Activated naive CD8-positive, alpha-beta T cell (primary cell): Measurements from ENCODE around the gene CHGA.

Experiments used
- H3K27ac Mint-ChIP-seq: one replicate; pipeline ENCODE4 v1.8.0; 2021; ENCODE audit warnings: mixed read lengths
- H3K27me3 Mint-ChIP-seq: one replicate; pipeline ENCODE4 v1.8.0; 2021; ENCODE audit warnings: mixed read lengths
- H3K36me3 Mint-ChIP-seq: one replicate; pipeline ENCODE4 v1.8.0; 2021; ENCODE audit warnings: mixed read lengths
- H3K4me1 Mint-ChIP-seq: one replicate; pipeline ENCODE4 v1.8.0; 2021; ENCODE audit warnings: low read depth, mixed read lengths
- H3K4me3 Mint-ChIP-seq: one replicate; pipeline ENCODE4 v1.8.0; 2021; ENCODE audit warnings: mild to moderate bottlenecking, mixed read lengths
- H3K9me3 Mint-ChIP-seq: one replicate; pipeline ENCODE4 v1.8.0; 2021; ENCODE audit warnings: low read depth, mixed read lengths

The CHGA gene

DNA sequence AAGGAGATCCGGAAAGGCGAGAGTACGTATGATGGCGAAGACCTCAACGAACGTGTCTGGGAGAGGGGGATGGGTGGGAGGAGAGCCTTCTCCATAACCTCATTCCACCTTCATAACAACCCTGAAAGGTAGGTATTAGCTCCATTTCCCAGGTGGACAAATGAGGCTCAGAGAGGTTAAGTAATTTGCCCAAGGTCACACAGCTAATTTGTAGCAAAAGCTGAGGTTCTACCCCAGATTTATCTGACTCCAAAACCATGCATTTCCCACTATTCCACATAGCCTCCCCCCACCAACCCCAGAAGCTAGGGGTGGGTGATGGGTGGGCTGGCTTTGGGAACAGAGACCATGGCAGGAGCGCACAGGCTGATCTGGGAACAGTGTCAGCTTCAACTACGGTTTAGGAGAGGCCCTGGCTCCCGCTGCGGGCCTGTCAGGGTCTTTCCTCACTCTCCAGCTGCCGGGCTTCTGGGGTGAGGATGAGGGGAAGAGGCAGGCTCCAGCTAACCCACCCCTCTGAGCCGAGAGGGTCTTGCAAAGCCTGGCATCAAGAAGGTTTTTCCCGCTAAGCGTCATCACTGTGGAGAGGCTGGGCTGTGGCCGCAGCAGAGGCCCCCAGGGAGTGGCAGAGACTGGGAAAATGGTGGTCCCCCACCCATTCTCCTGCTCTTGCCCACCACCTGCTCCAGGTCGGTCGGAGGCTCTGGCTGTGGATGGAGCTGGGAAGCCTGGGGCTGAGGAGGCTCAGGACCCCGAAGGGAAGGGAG is 8.9 kb downstream of the CHGA start:
- peaks cover under 1% of the 10 kb centered on the region for H3K36me3 Mint-ChIP-seq
- H3K9me3 Mint-ChIP-seq: no peaks in the 10 kb centered on the region
- no peaks in the 10 kb centered on the region for H3K4me1 Mint-ChIP-seq
- no peak overlapping the region for H3K27ac Mint-ChIP-seq
- no peaks in the 10 kb centered on the region for H3K27me3 Mint-ChIP-seq
- H3K4me3 Mint-ChIP-seq: no peak overlapping the region

DNA sequence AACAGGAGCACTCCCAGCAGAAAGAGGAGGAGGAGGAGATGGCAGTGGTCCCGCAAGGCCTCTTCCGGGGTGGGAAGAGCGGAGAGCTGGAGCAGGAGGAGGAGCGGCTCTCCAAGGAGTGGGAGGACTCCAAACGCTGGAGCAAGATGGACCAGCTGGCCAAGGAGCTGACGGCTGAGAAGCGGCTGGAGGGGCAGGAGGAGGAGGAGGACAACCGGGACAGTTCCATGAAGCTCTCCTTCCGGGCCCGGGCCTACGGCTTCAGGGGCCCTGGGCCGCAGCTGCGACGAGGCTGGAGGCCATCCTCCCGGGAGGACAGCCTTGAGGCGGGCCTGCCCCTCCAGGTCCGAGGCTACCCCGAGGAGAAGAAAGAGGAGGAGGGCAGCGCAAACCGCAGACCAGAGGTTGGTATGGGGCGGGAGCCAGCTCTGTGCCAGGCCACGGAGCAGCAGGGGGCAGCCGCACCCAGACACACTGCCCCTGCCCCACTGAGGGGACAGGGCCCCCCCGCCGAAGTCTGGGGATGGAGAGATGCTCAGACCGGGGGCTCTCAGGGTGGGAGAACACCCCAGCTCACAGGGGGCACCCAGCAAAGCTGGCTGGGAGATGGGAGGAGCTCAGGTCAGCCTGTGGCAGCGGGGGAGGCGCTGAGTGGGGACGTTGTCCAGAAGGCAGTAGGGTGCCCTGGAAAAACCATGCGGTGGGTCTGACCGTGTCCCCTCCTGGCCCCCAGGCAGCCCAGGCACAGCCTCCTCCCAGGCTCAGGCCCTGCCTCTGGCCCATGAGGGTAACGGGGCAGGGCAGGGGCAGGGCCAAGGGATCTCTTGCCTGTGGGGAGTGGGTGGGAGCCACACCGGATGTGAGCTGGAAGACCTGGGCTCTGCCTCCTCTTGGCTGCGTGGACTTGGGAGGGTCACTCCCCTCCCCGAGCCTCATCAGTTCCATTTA is 9.8 kb downstream of the CHGA start:
- H3K27me3 Mint-ChIP-seq: no peaks in the 10 kb centered on the region
- no peak overlapping the region for H3K27ac Mint-ChIP-seq
- H3K4me1 Mint-ChIP-seq: no peaks in the 10 kb centered on the region
- H3K4me3 Mint-ChIP-seq: no peak overlapping the region
- H3K36me3 Mint-ChIP-seq: peaks cover 2% of the 10 kb centered on the region
- no peaks in the 10 kb centered on the region for H3K9me3 Mint-ChIP-seq

DNA sequence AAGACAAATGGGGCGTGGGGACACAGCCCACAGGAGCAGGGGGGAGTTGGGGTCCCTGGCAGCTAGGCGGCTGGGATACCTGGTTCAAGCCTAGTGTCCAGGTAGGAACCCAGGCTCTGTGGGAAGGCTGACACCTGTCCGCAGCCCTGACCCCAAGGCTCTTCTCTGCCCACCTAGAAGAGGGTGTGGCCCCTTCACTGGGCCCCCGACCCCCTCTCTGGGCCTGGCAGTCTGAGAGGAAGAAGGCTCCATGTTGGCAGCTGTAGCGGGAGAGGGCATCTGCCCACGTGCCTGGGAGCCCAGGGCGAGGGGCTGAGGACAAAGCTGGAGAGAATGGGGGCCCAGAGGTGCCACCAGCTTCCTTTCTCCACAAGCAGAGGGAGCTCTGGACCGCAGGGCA is 10.5 kb downstream of the CHGA start:
- H3K27ac Mint-ChIP-seq: no peak overlapping the region
- peaks cover 2% of the 10 kb centered on the region for H3K36me3 Mint-ChIP-seq
- no peaks in the 10 kb centered on the region for H3K4me1 Mint-ChIP-seq
- no peaks in the 10 kb centered on the region for H3K27me3 Mint-ChIP-seq
- H3K4me3 Mint-ChIP-seq: no peak overlapping the region
- H3K9me3 Mint-ChIP-seq: no peaks in the 10 kb centered on the region

DNA sequence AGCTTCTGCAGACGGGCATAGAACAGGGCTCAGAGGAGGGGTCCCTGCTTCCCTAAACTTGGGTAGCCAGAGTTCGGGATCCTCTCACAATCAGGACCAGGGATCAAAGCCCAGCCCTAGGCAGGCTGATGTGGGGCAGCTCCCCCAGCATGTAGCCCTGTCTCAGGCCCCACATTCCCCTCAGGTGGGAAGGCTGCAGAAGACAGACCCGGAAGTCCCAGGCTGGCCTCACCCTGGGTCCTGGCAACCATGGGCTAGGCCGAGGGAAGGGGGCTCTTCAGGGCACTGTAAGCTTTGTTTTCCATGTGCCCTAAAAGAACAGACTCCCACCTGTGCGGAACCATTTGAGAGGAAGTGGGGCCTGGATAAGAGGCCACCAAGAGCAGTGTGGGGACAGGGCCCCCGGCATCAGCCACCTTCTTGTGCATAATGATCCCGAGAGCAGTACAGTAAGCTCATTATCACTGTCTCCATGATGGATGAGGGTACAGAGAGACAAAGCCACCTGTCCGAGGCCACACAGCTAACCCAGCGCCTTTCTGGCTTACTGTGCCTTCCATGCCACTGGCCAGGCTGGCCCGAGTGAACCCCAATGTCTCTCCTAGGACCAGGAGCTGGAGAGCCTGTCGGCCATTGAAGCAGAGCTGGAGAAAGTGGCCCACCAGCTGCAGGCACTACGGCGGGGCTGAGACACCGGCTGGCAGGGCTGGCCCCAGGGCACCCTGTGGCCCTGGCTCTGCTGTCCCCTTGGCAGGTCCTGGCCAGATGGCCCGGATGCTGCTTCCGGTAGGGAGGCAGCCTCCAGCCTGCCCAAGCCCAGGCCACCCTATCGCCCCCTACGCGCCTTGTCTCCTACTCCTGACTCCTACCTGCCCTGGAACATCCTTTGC is 11.5 kb downstream of the CHGA start:
- Mint-ChIP-seq H3K36me3 (peaks cover 2% of the 10 kb centered on the region), H3K9me3 (no peaks in the 10 kb centered on the region), H3K4me3 (no peak overlapping the region), H3K27ac (no peak overlapping the region), H3K4me1 (no peaks in the 10 kb centered on the region), H3K27me3 (no peaks in the 10 kb centered on the region)

DNA sequence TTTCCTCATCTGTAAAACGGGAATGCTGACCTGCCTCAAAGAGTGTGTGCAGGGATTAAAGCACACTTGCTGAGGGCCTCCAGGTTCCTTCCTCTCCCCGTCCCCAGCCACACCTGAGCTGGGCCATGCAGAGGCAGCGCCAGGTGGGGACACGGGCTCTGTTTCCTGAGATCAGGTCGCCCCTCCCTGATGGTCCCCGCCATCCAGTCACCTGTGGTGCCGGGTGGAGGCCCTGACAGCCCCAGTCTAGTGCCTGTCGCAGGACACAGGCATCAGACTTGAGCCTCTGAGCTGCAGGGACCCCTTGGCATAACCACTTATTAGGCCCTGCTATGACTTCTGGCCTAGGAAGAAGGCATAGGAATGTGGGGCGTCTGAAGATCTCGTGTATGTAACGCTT is 12.5 kb downstream of the CHGA start:
- no peaks in the 10 kb centered on the region for H3K27me3 Mint-ChIP-seq
- no peaks in the 10 kb centered on the region for H3K4me1 Mint-ChIP-seq
- H3K4me3 Mint-ChIP-seq: no peak overlapping the region
- H3K9me3 Mint-ChIP-seq: no peaks in the 10 kb centered on the region
- H3K36me3 Mint-ChIP-seq: peaks cover 2% of the 10 kb centered on the region
- no peak overlapping the region for H3K27ac Mint-ChIP-seq

DNA sequence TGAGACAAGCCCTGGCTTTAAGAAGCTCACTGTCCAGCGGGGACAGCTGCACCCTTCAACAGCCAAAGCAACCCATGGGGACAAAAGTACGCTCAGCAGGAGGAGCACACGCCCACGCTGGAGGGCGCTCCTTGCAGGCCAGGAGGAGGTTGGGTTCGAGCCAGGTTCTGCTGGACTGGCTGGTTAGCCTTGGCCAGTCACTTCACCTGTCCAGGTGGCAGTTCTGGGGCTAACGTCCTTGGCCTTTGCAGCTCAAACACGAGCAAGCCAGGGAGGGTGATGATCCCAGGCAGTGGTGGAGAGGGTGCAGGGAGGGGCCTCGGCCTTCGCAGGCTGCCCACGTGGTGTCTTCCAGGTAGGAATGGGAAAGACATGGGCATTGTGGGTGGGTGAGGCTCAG is 13.1 kb downstream of the CHGA start:
- no peak overlapping the region for H3K4me3 Mint-ChIP-seq
- H3K4me1 Mint-ChIP-seq: no peaks in the 10 kb centered on the region
- H3K27ac Mint-ChIP-seq: no peak overlapping the region
- H3K27me3 Mint-ChIP-seq: no peaks in the 10 kb centered on the region
- no peaks in the 10 kb centered on the region for H3K9me3 Mint-ChIP-seq
- H3K36me3 Mint-ChIP-seq: peaks cover 2% of the 10 kb centered on the region

DNA sequence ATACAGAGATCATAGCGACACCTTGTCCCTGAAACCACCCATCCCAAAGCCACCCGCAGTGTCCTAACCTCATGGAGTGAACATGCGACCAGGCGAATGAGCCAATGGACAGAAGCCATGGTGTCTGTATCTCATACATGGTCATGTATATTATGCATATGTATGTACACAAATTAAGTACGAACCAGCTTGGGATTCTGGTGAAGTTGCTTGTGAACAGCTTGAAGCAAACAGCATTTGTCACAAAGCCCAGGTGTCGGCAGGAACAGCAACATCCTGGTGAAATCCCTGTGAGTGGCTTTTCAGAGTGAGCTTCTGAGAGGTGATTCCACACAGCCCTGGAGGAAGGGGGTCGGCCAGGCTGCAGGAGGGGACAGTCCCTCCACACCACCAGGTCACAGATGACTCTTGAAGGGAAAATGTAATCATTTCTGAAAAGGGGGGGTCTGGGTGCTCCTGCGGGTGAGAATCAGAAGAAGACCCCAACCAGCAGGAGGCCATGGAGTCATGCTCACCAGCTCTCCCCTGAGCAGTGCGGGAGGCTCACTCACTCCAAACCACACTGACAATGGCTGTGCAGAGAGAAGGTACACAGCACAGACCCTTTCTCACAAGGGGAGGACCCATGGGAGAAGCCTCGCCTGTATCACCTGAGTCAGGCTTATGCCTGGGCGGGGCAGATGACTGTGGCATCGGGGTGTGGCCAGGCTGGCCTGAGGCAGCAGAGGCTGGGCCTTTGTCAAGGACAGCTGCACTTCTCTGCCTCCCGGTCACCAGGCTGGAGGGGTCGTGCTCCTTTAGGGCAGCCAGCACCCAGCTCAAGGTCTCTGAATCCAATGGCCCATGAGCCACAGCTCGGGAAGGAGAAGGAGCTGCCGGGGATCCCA is 14.3 kb downstream of the CHGA start:
- Mint-ChIP-seq H3K27ac (no peak overlapping the region), H3K4me1 (no peaks in the 10 kb centered on the region), H3K27me3 (no peaks in the 10 kb centered on the region), H3K9me3 (no peaks in the 10 kb centered on the region), H3K4me3 (no peak overlapping the region), H3K36me3 (peaks cover 2% of the 10 kb centered on the region)

DNA sequence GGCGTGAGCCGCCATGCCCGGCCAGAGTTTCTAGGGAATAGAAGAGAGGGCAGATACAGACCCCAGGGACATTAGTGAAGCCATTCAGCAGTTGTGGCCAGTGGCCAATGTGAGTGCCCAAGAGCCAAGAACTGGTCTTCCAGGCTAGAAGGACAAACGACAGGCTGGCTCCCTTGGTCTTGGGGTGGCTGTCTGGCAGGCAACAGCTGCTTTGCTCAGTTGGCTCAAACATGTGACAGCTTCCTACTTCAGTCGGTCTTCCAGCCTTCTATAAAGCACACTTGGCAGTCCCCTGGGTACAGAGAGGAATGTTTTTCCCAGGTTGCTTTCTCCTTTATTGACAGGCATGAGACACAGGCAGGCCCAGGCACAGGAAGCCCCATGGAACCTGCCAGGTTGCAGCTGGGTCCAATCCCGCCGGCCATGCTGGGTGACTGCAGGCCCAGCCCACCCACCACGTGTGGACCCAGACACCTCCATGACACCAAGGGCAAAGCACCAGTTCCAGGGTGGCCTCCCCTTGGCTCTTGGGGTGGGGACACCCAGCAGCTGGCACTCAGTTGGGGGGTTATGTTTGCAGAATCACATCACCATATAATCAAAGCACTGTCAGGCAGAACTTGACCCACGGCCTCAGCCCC is 15.4 kb downstream of the CHGA start:
- Mint-ChIP-seq H3K4me3 (no peak overlapping the region), H3K4me1 (no peaks in the 10 kb centered on the region), H3K36me3 (peaks cover 2% of the 10 kb centered on the region), H3K27me3 (no peaks in the 10 kb centered on the region), H3K9me3 (no peaks in the 10 kb centered on the region), H3K27ac (no peak overlapping the region)

DNA sequence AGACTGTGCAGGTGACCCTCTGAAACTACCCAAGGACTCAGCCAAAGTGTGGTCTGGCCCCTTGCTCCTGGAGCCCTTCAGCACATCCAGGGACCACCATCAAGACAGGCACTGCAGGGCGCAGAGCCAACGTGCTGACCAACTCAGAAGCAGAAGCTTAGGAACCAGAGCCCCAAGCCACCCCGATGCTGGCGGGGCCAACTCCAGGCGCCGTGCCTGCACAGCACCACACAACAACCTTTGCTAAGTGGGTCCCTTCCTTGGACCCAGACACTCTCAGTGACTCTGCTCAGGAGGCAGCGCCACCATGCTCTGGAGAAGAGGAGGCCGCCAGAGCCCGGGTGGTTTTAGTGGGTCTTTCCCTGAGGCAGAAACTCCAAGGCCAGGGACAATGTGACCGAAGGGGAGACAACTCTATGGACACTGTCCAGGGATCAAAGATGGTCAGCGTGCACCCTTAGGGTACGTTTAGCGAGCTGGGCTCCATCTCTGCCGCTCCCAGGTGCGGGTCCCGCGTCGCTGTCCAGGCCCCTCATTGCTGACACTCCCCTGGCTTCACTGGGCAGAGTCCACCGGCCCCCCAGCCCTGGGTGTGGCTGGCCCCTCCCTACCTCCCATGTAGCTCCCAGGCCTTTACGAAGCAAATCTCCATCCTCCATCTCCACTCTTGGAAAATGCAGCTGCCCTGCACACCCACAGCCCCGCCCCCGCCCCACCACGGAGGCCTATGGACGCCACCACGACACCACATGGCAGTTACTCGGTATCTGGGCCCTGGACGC is 16.1 kb downstream of the CHGA start:
- Mint-ChIP-seq H3K27ac (no peak overlapping the region), H3K36me3 (peaks cover 2% of the 10 kb centered on the region), H3K27me3 (no peaks in the 10 kb centered on the region), H3K9me3 (no peaks in the 10 kb centered on the region), H3K4me1 (no peaks in the 10 kb centered on the region), H3K4me3 (no peak overlapping the region)

DNA sequence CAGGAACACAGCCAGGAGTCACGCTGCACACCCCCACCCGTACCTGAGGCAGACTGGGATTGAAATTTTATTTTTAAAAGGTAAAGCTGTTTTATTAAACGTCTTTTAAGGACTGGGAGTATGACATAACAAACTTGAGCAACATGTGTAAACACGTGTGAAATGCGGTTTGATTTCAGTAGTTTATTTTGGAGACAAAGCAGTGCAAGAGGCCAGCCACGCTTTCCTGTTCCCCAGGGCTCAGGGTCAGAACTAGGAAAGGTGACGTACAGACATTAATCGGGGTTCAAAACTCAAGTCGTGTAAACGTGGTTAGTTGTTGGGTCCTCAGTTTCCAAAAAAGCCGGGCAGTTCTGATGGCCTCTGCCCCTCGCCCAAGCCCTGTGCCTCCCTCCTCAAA is 16.7 kb downstream of the CHGA start:
- H3K27me3 Mint-ChIP-seq: no peaks in the 10 kb centered on the region
- peaks cover 2% of the 10 kb centered on the region for H3K36me3 Mint-ChIP-seq
- H3K27ac Mint-ChIP-seq: no peak overlapping the region
- H3K4me1 Mint-ChIP-seq: no peaks in the 10 kb centered on the region
- H3K9me3 Mint-ChIP-seq: no peaks in the 10 kb centered on the region
- H3K4me3 Mint-ChIP-seq: no peak overlapping the region

DNA sequence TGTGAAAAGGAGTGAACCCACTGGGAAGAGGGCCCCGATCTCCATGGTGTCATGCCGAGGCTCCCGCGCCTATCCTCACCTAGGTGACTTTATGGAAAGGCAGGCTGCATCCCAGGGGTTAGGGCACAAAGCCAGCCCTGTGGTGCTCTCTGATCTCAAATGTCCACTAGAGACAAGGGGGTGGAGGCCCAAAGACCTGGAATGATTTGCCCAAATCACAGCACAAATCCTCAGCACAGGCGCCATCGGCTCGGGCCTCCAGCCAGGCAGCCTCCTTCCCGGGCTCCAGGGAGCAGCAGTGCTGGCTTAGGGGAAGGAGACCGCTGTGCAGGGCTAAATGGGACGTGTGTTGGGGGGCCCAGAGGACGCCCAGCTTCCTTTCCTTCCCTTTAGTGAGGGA is 17.6 kb downstream of the CHGA start:
- H3K36me3 Mint-ChIP-seq: peaks cover 2% of the 10 kb centered on the region
- H3K27me3 Mint-ChIP-seq: no peaks in the 10 kb centered on the region
- no peak overlapping the region for H3K27ac Mint-ChIP-seq
- no peak overlapping the region for H3K4me3 Mint-ChIP-seq
- H3K9me3 Mint-ChIP-seq: no peaks in the 10 kb centered on the region
- no peaks in the 10 kb centered on the region for H3K4me1 Mint-ChIP-seq

DNA sequence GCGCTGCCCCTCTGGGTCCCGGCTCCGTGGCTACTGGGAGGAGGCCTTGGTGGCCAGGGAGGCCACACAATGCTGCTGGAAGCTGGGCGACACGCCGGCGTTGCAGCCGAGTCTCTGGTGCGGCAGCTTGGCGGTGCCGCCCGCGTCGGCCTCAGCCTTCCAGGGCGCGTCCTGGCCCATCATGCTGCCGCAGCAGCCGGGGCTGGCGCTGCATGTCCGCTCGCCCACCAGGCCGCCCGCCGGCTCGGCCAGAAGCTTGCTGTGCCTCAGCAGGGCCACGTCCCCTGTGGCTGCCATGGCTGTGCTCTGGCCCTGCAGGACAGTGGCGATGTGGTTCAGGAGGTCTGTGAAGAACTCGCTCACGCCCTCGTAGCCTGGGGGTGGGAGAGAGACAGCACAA is 18.6 kb downstream of the CHGA start:
- Mint-ChIP-seq H3K27ac (no peak overlapping the region), H3K9me3 (no peaks in the 10 kb centered on the region), H3K36me3 (peaks cover 2% of the 10 kb centered on the region), H3K4me3 (no peak overlapping the region), H3K27me3 (no peaks in the 10 kb centered on the region), H3K4me1 (no peaks in the 10 kb centered on the region)

DNA sequence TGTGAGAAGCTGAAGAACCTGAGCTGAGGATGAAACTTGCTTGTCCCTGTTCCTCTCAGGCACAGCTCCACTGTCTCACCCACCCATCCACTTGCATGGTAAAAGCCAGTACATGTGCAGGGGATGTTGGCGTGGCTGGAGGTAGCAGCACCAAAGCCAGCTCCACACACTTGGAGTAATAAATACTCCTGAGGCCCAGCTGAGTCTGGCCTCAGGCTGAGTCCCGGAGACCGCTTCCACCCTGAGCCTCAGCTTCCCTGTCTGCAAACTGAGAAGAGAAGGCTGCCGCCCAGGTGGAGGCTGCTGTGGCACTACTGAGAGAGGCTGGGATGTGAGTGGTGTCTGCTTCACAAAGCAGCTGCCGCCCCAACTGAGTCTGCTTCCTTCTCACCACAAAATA is 19.2 kb downstream of the CHGA start:
- Mint-ChIP-seq H3K27ac (no peak overlapping the region), H3K4me1 (no peaks in the 10 kb centered on the region), H3K27me3 (no peaks in the 10 kb centered on the region), H3K9me3 (no peaks in the 10 kb centered on the region), H3K36me3 (no peaks in the 10 kb centered on the region), H3K4me3 (no peak overlapping the region)
